ENCODE measurements around the gene CSNK2A3.

- TF ChIP-seq CTCF (IDR thresholded peaks at IDR 0.05) (no peak), EP300 (IDR thresholded peaks at IDR 0.05; ENCODE audit: low read depth) (no peak), POLR2AphosphoS5 (IDR thresholded peaks at IDR 0.05) (no peak)
Observed at GRCh38 chr11:11390068-11390771, 37.2 kb upstream of the CSNK2A3 start.

Data from transverse colon (tissue), 4 donors.